Measurements from ENCODE around the gene CCDC57.
"Not testable (repeated sequence)": the region's sequence is repeated elsewhere in the genome, so short reads cannot be mapped to it uniquely, and the experiment has no call there.

CCDC57 gene

DNA sequence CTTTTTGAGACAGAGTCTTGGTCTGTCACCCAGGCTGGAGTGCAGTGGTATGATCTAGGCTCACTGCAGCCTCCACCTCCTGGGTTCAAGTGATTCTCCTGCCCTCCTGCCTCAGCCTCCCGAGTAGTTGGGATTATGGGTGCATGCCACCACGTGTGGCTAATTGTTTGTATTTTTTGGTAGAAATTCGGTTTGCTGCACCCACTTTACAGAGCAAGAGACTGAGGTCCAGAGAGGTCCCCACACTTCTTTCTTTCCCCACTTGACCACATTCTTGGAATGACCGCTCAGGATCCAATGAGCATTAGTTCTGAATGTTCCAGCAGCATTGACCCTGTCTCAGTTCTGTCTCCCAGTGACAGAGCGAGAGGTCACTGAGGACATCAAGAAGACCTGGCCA is 10.9 kb upstream of the CCDC57 start:
- no peak for DNase-seq (ENCODE audit: low read depth in 2 of 2)

DNA sequence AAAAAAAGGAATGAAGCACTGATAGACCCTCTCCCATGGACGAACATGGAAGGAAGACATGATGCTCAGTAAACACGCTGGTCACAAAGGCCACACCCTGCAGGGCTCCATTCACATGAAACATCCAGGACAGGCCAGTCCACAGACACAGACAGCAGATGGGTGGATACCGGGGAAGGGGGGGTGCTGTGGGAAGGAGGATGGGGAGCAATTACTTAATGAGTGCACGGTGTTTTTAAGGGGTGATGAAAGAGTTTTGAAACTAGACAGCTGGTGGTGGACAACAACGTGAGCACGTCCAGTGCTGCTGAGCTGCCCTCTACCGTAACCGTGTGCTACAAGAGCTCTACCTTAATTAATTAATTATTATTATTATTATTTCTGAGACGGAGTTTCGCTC is 10.2 kb upstream of the CCDC57 start:
- no peak for DNase-seq (ENCODE audit: low read depth in 2 of 2)

DNA sequence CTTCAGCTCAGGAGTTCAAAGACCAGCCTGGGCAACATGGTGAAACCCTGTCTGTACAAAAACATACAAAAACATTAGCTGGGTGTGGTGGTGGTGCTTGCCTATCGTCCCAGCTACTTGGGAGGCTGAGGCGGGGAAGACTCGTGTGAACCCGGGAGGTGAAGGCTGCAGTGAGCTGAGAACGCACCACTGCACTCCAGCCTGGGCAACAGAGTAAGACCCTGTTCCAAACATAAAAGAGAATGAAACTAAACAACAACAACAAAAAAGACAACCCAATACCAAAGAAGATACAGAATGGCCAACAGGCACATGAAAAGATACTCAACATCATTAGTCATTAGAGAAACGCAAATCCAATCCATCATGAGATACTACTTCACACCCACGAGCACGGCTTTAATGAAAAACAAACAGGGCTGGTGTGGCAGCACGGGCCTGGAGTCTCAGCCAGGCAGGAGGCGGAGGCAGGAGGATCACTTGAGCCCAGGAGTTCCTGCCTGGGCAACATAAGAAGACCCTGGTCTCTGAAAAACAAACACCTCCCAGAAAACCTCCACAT is 8.8 kb upstream of the CCDC57 start:
- no peak for DNase-seq (ENCODE audit: low read depth in 2 of 2)

DNA sequence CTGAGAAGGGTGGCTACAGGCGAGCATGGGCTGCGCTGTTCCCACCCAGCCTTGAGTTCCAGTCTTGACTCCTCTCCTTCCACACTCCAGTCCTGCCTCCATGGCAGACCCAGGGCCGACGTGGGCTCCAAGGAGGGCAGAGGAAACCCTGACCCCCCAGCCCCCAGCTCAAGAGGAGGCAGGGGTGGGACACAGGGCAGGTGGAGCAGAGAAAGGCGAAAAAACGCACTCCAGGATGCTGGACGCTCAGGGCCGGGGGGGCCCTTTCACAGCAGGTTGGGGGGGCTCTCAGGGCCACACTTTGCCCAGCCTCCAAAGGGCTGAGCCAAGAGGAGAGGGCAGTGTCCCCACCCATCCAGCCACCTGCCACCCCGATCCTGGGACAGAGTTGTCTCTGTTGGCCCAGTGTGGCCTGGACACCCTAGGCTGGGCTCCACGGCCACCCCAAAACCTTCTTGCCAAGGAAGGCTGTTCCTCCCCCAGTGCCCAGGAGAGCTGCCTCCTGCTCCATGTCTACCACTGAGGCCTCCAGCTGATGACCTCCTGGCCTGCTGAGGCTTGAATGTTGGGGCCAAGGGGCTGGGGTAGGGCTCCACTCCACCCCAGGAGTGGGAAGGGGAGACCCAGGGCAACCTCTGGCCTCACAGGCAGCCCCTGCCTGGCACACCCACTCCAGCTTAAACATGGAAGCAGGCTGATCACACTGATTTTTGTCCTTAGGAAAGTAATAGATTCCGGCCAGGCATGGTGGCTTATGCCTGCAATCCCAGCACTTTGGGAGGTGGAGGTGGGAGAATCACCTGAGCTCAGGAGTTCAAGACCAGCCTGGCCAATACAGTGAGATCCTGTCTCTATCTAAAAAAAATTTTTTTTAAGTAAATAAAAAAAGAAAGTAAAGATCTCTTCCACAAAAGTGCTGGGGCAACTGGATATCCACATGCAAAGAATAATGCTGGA is 7.4 kb upstream of the CCDC57 start:
- DNase-seq (ENCODE audit: low read depth in 2 of 2): no peak

DNA sequence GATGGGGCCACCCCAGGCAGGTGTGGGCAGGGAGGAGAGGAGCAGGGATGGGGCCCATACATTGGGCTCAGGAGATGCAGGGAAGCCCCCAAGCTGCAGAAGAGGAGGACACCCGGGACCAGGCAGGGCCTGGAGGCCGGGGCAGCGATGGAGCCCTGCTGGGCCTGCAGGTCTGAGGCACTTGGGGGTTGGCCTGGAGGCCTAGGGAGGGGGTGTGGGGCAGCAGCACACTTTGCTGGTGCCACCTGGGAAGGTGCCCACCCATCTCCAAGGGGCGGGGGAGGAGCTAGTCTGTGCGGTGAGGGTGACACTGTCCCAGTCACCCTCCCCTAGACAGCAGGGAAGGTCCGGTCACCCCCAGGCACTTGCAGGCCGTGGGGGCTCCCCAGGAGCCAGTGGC is 6.4 kb upstream of the CCDC57 start:
- no peak for DNase-seq (ENCODE audit: low read depth in 2 of 2)

DNA sequence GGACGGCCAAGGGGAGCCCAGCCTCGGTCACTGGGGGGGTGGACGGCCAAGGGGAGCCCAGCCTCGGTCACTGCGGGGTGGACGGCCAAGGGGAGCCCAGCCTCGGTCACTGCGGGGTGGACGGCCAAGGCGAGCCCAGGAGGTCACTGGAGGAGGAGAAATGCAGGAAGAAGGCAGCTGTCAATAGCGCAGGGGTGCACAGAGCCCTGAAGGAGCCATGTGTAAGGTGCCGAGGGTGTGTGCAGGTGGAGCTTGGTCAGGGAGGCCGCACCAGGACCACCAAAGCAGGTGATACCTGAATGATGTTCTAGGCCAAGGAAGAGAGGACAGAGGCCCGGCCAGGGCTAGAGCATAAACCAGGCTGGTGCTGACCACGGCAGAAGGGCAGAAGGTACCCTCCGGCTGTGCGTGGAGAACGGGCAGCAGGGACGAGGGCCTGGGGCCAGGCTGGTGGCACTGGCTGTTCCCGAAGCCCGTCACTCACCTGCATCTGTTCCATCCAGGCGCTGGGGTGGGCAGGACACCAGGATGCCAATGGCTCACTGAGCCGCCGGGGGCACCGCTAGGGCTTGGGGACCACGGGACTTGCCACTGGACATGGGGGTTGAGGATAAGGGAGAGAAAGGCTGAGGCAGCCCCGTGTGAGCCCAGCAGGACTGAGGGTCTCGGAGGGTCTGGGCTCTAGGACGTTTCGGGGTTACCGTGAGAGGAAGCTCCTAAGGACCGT is 5.9 kb upstream of the CCDC57 start:
- no peak for DNase-seq (ENCODE audit: low read depth in 2 of 2)

DNA sequence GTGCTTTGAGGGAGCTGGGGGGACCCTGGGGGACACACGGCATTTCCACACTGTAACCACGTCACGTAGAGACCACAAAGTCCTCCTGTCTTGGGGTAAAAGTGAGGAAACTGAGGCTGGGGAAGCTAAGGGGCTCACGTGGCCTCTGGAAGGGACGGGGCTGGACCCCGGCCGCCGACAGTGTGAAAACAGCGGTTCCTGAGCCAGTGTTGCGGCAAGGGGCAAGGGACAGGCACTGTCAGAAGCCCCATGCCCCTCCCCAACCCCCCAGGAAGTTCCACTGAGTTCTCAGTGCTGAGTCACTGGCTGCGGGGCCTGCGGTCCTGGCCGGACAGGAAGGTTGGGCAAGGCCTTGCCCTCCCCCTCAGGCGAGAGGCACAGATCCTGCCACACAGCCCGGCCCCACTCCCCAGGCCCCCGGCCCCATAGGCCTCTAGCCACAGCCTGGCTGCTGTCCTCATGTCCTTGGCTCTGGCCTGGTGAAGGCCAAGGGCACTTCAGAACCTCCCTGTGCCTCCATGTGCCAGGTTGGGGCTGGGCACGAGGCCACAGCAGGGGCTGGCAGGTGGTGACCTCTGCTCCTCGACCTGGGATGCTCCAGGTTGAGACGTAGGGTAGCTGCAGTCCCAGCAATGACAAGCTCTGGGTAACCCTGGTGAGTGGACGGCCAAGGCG is 5.0 kb upstream of the CCDC57 start:
- DNase-seq (ENCODE audit: low read depth in 2 of 2): no peak

DNA sequence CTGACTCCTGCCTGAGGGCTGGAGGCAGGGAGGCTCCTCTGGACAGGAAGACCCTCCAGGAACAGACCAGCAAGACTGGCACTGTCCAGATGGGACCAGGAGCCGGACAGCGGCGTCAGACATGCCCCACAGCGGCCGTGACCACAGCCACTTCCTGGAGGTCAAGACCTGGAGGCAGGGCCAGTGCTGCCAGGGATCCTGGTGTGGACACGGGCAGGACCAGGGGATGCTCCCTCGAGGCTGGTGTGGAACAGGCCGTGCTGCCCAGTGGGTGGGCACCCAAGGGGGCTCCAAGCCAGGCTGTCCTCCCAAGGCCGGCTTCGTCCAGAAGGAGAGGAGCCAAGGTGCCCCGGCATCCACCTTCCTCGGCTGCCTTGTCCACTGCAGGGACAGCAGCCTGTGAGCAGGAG is 4.5 kb upstream of the CCDC57 start:
- no peak for DNase-seq (ENCODE audit: low read depth in 2 of 2)

DNA sequence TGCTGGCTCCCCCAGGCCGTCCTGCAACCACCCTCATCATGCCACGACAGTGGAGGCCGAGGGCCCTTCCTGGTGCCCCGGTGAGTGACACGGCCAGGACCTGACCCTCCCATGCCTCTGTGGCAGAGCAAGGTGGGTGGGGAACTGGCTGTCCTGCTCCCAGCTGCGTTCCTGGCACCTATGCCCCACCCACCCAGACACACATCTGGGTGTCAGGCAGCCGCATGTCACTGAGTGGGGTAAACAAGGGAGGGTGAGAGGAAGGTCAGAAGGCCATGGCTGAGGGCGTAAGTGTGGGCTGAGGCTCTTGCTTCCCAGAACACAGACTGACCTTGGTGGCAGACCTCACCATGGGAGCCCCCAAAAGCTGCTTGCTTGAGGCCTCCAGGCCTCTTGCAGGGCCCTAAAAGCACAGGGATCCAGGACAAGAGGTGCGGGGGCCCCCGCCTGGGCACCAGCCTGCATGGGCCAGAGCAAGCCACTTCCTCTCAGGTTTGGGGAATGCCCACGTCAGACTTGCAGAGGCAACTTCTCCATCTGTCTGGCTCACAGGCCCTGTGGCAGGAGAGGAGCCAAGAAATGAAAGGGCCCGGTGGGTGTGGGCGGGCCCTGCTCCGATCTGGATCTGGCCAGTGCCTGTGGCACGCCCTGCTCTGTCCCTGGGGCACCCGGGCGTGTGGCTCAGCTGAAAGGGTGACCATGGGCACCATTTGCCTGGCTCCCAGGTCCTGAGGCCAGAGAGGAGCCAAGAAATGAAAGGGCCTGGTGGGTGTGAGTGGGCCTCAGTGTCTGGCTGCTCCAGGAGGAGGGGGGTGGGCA is 3.9 kb upstream of the CCDC57 start:
- no peak for DNase-seq (ENCODE audit: low read depth in 2 of 2)

DNA sequence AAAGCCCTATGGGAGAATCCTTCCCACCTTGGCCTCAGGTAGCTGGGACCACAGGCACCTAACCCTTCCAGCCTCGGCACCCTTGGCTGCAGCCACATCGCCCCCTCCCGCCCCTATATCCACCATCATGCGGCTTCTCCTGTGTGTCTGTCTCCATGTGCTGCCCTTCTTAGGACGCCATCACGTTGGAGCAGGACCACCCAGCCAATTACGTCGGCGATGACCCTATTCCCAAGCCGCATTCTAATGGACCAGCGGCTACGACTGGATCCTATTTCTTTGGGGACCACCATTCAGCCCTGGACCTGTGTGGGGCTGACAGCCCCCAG is 3.3 kb upstream of the CCDC57 start:
- no peak for DNase-seq (ENCODE audit: low read depth in 2 of 2)

DNA sequence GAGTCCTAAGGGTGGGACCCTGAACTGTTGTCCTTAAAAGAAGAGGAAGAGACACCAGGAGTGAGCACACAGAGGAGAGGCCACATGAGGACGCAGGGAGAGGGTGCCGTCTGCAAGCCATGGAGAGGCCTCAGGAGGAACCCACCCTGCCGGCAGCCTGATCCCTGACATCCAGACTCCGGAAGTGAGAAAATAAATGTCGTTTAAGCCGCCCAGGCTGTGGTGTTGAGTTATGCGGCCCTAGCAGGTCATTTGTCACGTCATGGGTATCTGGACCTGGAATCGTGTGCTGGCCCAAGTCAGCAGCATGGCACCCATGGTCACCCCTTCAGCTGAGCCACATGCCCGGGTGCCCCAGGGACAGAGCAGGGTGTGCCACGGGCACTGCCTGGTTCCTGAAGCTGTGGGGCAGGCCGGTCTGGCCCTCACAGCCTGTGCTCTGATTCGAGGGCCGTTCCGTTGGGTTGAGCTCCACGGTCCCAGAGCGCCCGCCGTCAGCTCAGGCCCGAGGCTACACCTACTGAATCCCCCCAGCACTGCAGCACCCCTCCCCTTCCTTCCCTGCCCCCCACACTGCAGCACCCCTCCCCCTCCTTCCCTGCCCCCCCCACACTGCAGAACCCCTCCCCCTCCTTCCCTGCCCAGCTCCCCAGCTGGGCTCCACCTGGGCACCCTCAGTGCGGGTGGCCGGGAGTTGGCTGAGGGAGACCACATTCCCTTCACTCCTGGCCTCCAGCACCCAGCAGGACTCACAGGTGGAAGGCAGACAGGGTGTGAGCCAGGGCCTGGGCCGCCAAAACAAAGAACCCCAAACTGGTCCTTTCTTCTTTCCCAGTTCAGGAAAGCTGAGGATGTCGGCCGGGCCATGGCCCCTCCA is 2.7 kb upstream of the CCDC57 start:
- DNase-seq (ENCODE audit: low read depth in 2 of 2): no peak

DNA sequence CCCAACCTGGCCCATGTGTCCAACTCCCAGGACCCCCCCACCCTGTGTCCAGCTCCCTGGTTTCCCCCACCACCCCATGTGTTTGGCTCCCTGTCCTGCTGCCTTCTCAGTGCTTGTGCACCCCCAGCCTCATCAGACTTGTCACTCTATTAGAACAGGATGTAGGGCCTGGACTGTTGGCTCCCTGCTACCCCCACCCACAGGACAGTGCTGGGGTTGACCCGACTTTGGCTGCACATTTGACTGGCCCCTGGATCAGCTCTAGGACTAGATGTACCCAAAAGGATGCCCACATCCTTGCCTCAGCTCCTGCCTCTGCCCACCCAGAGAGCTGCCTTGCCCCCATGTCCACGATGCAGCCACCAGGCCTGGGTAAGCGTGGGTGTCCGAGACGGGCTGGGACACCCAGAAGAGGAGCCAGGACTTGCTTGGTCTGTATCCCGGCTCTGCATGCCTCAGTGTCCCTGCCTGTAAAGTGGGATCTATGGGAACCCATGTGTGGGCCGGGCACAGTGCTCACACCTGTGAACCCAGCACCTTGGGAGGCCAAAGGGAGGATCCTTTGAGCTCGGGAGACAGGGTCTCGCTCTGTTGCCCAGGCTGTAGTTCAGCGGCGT is 1.5 kb upstream of the CCDC57 start:
- DNase-seq (ENCODE audit: low read depth in 2 of 2): no peak

DNA sequence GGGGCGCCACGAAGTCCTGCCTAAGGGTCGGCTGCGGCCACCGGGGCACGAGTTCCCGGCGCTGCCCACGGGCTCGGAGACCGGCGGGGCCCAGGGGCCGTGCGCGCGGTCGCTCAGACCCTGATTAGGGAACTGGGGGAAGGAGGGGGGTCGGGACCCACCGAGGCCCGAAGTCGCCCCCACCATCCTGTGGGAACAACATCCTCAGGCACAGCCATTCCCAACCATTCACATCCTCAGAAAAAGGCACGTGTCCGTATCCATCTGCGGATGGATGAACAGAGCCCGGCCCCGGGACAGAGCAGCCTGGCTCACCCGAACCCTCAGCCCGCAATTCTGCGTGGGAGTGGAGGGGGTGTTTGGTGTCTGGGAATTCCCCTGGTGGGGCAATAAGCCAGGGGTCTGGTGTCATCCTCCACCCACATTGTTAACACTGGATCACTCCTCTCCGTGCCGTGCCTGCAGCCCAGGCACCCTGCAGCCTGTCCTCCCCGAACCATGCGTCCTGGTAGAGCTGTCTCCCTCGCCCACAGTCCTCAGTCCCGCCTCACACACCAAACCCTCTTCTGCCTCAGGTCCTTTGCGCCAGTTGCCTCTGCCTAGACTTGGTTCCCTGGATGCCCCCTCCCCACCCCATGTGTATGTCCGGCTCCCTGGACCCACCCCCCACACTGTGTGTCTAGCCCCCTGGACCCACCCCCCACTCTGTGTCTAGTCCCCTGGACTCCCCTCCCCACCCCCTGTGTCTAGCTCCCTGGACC is 789 bp upstream of the CCDC57 start:
- peak in 1 of 2 donors; percentile 61 for DNase-seq (ENCODE audit: low read depth in 2 of 2)

DNA sequence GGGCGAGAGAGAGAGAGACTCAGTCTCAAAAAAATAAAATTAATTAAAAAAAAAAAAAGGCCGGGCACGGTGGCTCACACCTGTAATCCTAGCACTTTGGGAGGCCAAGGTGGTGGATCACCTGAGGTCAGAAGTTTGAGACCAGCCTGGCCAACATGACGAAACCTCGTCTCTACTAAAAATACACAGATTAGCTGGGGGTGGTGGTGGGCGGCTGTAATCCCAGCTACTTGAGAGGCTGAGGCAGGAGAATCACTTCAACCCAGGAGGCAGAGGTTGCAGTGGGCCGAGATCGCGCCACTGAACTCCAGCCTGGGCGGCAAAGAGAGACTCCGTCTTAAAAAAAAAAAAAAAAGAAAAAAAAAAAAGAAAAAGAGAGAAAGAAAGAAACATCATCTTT is 2.0 kb downstream of the CCDC57 start:
- DNase-seq (ENCODE audit: low read depth in 2 of 2): not testable (repeated sequence)

DNA sequence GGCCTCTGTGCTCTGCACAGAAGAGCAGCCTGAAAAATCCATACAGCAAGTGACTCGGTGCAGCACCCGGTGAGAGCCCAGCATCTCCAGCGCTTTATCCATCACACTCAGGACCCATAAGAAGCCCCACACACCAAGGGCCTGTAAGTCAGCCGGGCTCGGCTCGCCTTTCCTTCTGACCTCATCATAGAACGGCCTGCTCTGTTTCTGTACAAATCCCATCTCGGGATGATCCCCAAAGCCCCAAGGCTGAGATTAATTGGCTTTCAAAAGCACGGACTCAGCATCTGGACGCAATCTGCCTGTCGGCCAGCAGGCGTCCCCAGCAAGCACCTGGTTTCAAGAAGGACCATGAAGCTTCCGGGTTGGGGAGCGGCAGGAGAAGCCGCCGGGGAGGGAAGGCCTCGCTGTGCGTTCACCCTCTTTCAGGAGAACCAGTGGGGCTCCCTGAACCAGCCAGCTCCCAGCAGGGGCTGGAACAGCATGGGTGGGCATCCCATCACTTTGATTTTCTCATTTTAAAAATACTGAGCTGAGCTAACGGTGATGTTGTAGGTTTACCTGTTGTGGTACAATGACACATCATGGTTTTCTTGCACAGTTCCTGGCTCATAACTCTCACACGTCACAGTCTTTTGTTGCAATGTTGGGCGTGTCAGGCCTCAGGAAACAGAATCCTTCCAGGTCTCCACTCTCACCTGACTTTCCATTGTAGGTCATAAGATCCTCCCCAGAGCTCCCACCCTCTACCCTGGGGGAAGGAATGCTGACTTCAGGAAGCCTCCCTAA is 6.7 kb downstream of the CCDC57 start:
- DNase-seq (ENCODE audit: low read depth in 2 of 2): peak; percentile 64 to 71

DNA sequence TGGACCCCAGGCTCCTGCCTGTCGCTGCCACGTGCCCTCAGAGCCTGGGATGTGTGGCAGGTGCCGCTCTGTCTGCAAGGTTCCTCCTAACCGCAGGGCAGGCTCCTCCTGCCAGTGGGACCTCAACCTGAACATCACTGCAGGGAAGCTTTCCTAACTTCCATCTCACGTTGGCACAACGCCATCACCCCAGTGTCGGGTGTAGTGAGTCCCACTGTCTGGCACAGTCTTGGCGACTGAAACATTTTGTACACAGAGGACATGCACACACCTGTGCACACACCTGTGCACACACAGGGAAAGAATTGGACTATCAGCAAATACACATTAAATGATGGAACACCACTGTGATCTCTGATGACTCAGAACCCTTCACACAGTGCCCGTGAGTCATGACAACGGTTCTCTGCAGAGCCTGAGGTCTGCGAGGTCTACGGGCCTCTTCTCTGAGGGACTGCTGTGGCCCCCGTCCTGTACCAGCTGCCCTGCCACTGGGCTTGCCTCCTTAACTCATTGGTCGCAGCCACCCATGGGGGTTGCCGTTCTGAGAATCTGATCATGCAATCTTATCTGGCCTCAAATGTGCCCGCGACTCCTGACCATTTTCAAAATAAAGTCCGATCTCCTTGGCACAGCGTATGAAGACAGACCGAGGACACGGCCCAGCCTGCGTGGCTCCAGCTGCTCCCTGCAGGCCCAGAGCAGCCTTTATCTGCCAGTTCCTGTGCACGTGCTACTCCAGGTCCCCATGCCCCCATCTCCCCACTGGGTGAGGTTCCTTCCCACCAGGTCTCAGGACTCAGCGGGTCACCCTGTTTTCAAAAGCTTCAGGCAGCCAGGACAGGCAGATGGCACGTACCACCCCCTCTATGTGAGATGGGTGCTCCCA is 7.6 kb downstream of the CCDC57 start:
- DNase-seq (ENCODE audit: low read depth in 2 of 2): no peak

DNA sequence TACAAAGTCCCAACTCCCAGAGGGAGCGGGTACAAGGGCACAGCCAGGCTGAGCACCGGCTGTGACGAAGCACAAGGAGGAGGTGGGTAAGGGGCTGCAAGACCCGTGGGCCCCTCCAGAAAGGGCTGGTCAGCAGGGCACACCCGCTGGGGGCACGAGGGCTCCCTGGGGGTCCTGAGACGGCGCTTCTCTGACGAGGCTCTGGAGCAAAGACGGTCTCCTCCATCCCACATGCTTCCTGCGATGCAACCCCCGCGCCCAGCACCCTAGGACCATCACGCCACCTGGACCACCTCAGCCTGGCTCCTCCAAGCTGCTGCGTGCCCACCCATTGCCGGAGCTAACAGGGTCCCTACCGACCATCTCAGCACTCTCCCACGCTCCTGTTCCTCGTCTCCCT is 8.7 kb downstream of the CCDC57 start:
- DNase-seq (ENCODE audit: low read depth in 2 of 2): no peak

All from stimulated activated CD8-positive, alpha-beta memory T cell treated with anti-CD3 and anti-CD28 coated beads, Interleukin-2, amount 100 ng/mL, for 48 hours (primary cell).